HuH-7 (cell line): ENCODE results near the gene ATP1A1.

ENCODE experiments used
- DNase-seq: peaks from one replicate; pipeline ENCODE4 v3.0.0; 2011; ENCODE audit warnings: low spot score

Gene ATP1A1

GRCh38 chr1:116372191-116372590 is 853 bp upstream of the ATP1A1 start:
- DNase-seq = no peak

- DNase-seq = no peak
Observed at GRCh38 chr1:116373431-116374352, 648 bp downstream of the ATP1A1 start.

GRCh38 chr1:116374353-116375147 is 1.5 kb downstream of the ATP1A1 start:
- no peak for DNase-seq

- DNase-seq = no peak
Observed at GRCh38 chr1:116375148-116375886, 2.3 kb downstream of the ATP1A1 start.

- DNase-seq = no peak
Observed at GRCh38 chr1:116375887-116376728, 3.1 kb downstream of the ATP1A1 start.

- no peak for DNase-seq
Observed at GRCh38 chr1:116376729-116377086, 3.7 kb downstream of the ATP1A1 start.

- no peak for DNase-seq
Observed at GRCh38 chr1:116377541-116378529, 4.8 kb downstream of the ATP1A1 start.

- DNase-seq = no peak
Observed at GRCh38 chr1:116379057-116379630, 6.1 kb downstream of the ATP1A1 start.

- DNase-seq = no peak
Observed at GRCh38 chr1:116379674-116380498, 6.8 kb downstream of the ATP1A1 start.

- DNase-seq = no peak
Observed at GRCh38 chr1:116380499-116381242, 7.6 kb downstream of the ATP1A1 start.

- no peak for DNase-seq
Observed at GRCh38 chr1:116382321-116382720, 9.3 kb downstream of the ATP1A1 start.

GRCh38 chr1:116382857-116383483 is 9.9 kb downstream of the ATP1A1 start:
- DNase-seq = no peak

GRCh38 chr1:116386042-116386441 is 13.0 kb downstream of the ATP1A1 start:
- DNase-seq = no peak

- DNase-seq = no peak
Observed at GRCh38 chr1:116387551-116387950, 14.5 kb downstream of the ATP1A1 start.

GRCh38 chr1:116388122-116388521 is 15.1 kb downstream of the ATP1A1 start:
- DNase-seq = no peak

- DNase-seq = no peak
Observed at GRCh38 chr1:116389013-116389412, 16.0 kb downstream of the ATP1A1 start.

- DNase-seq = no peak
Observed at GRCh38 chr1:116389686-116390085, 16.6 kb downstream of the ATP1A1 start.

- DNase-seq = no peak
Observed at GRCh38 chr1:116390195-116390594, 17.2 kb downstream of the ATP1A1 start.
